ACC112 (cell line): ENCODE results near the gene TBL1XR1.

Experiments
- H2AFZ ChIP-seq: fragments of 200-600 bp; sonication (generic); one replicate; pipeline ENCODE4 v1.6.0; 2017; ENCODE audit warnings: antibody characterized with exemption, low read length; ENCODE audit not compliant: unreplicated experiment
- H3K27ac ChIP-seq: fragments of 200-600 bp; sonication (generic); 2 replicates; pipeline ENCODE4 v1.5.1; 2014; ENCODE audit warnings: low read depth, mild to moderate bottlenecking, antibody characterized with exemption, low read length, moderate library complexity
- H3K27me3 ChIP-seq: fragments of 200-600 bp; sonication (generic); 2 replicates; pipeline ENCODE4 v1.6.1; 2014; ENCODE audit warnings: mild to moderate bottlenecking, antibody characterized with exemption, low read length, moderate library complexity, mixed read lengths; ENCODE audit not compliant: insufficient read depth
- H3K36me3 ChIP-seq: fragments of 200-600 bp; sonication (generic); 2 replicates; pipeline ENCODE4 v1.6.1; 2016; ENCODE audit warnings: mild to moderate bottlenecking, antibody characterized with exemption, low read length, moderate library complexity, mixed read lengths; ENCODE audit not compliant: insufficient read depth
- H3K4me1 ChIP-seq: fragments of 200-600 bp; sonication (generic); one replicate; pipeline ENCODE4 v1.6.1; 2016; ENCODE audit warnings: low read length, mixed read lengths; ENCODE audit not compliant: insufficient read depth, unreplicated experiment, control insufficient read depth
- H3K4me3 ChIP-seq: fragments of 200-600 bp; sonication (generic); 2 replicates; pipeline ENCODE4 v1.5.1; 2014; ENCODE audit warnings: mild to moderate bottlenecking, low read depth, low read length
- H3K79me2 ChIP-seq: fragments of 200-600 bp; sonication (generic); one replicate; pipeline ENCODE4 v1.6.0; 2016; ENCODE audit warnings: low read length; ENCODE audit not compliant: control insufficient read depth, unreplicated experiment, insufficient read depth

TBL1XR1 gene

DNA sequence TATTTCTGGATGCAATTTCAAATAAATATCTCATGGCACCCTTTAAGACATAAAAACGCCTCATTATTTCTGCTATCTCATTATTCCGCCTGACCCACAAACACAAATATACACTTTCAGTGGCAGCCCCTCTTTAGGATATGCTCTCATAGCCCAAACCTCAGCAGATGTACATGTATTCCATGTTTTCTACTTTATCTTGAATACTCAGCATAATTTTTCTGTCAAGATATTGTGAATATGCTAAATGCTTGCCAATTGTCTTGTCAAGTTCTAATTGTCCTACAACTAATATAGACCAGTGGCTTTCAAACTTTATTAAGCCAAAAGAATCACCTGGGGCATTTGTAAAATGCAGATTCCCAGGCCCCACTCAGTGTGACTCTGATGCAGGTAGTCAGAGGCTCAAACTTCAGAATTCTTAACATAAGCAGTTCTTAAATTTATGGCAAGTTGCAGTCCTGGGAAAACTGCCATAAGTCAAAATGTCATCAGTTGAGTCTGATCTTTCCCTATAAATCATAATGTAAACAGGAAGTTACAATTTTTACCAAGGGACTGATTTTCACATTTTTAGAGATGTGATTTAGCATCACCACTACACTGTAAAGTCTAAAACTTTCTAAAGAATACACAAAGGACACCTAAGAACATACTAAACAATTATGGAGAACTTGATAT is 135.1 kb downstream of the TBL1XR1 start:
- H3K36me3 ChIP-seq, result peaks cover 17% of the 10 kb centered on the region
- peaks cover 63% of the 10 kb centered on the region for H3K79me2 ChIP-seq
- H2AFZ ChIP-seq, result no peak overlapping the region
- H3K27ac ChIP-seq, result no peak overlapping the region
- H3K4me3 ChIP-seq, result no peak overlapping the region
- no peaks in the 10 kb centered on the region for H3K27me3 ChIP-seq
- H3K4me1 ChIP-seq, result peaks cover 23% of the 10 kb centered on the region

DNA sequence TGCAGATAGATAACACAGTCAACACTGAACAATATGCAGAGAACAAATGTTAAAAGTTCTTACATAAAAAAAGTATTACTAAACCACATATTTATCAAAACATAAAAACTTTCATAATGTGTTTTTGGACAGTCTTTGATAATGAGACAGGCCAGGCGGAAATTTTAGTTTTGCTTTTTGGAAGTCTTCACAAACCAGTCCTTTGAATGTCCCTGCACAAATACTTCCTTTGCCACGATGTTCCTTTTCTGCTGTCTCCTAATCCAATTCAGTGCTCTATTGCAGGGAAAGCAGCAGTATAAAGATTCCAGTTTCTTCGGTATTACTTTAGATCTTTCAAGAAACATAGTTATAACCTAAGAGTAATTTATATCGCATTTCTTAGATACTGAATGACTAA is 135.9 kb downstream of the TBL1XR1 start:
- no peak overlapping the region for H3K27ac ChIP-seq
- no peaks in the 10 kb centered on the region for H3K27me3 ChIP-seq
- H3K79me2 ChIP-seq, result peaks cover 65% of the 10 kb centered on the region
- H3K4me3 ChIP-seq, result no peak overlapping the region
- peaks cover 17% of the 10 kb centered on the region for H3K36me3 ChIP-seq
- H2AFZ ChIP-seq, result no peak overlapping the region
- H3K4me1 ChIP-seq, result peaks cover 23% of the 10 kb centered on the region

DNA sequence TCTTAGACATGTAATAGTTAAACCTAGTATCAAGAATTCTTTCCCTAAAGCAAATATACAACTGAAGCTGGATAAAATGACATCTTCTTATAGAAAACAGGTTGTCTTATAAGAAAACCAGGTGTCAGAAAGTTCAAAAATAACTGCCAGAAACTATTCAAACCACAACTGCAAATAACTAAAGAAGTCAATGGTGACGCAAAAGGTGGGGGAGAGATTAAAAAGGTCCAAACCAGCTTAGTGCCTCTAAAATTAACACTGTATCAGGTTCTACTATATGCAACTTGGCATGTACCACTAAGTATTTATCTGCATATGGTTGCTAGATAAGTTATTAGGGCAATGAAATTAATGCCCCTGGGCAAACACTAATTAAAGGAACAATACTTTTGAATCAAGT is 136.8 kb downstream of the TBL1XR1 start:
- Histone ChIP-seq H3K36me3 (peaks cover 17% of the 10 kb centered on the region), H3K79me2 (peaks cover 64% of the 10 kb centered on the region), H3K4me1 (peaks cover 19% of the 10 kb centered on the region)

DNA sequence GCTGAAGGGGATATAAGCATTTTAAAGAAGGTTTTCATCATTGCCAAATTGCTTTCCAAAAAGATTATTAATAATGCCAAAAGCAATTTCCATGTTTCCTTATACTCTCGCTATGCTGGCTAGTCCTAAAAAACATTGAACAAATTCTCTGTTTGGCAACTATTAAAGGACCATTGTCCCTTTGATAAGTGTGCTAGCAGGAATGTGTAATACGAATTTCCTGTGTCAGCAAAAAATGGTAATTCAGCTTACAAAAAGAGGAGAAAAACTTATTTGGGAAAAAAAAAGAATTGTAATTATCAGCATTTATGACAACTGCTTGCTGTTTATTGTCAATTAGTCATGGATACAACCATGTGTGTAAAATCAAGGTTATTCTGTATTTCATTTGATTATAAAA is 138.6 kb downstream of the TBL1XR1 start:
- H2AFZ ChIP-seq, result no peak overlapping the region
- H3K4me3 ChIP-seq, result no peak overlapping the region
- H3K36me3 ChIP-seq, result peaks cover 17% of the 10 kb centered on the region
- peaks cover 58% of the 10 kb centered on the region for H3K79me2 ChIP-seq
- H3K27me3 ChIP-seq, result no peaks in the 10 kb centered on the region
- H3K4me1 ChIP-seq, result peaks cover 19% of the 10 kb centered on the region
- no peak overlapping the region for H3K27ac ChIP-seq

More for the DNA sequence above, 136.8 kb downstream of the TBL1XR1 start:
- Histone ChIP-seq H3K27me3 (no peaks in the 10 kb centered on the region), H3K4me3 (no peak overlapping the region), H2AFZ (no peak overlapping the region), H3K27ac (no peak overlapping the region)

DNA sequence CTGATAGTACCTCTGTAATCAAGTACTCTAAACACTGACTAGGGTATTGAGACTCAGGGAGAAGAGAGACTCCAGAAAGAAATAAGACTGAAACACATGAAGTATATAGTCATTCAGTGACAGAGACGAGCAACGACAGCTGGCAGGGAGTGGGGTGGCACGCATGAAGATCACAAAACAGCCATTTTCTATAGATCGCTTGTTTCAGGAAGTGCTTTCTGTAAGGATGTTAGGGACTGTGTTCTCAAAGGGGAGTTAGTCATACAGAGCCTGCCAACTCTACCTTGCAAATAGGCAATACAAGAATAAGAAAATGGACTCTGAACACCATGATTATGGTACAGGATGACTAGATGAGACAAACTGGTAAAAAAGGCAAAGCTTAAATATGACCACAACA is 139.5 kb downstream of the TBL1XR1 start:
- Histone ChIP-seq H3K4me3 (no peak overlapping the region), H3K36me3 (peaks cover 21% of the 10 kb centered on the region), H3K27me3 (no peaks in the 10 kb centered on the region), H2AFZ (no peak overlapping the region), H3K79me2 (peaks cover 55% of the 10 kb centered on the region), H3K4me1 (peaks cover 17% of the 10 kb centered on the region), H3K27ac (no peak overlapping the region)

DNA sequence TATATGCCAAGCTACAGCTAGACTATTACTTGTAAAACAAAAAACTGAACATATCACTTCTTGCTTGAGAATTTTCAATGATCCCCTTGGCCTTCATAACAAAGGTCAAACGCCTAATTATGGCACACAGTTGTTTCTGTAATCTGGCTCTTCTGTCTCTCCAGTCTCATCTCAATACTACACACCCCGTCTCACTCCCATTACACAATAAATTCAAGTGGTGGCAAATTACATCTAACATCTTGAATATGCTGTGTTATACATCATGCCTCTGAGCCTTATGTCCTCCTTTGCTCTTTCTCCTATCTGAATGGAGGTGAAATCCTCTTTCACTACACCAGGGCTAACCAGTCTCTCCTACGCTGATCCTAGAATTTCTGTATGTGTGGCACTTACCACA is 140.4 kb downstream of the TBL1XR1 start:
- Histone ChIP-seq H3K79me2 (peaks cover 50% of the 10 kb centered on the region), H3K36me3 (peaks cover 17% of the 10 kb centered on the region), H3K27me3 (no peaks in the 10 kb centered on the region), H3K4me3 (no peak overlapping the region), H3K27ac (no peak overlapping the region), H2AFZ (no peak overlapping the region), H3K4me1 (peaks cover 12% of the 10 kb centered on the region)

DNA sequence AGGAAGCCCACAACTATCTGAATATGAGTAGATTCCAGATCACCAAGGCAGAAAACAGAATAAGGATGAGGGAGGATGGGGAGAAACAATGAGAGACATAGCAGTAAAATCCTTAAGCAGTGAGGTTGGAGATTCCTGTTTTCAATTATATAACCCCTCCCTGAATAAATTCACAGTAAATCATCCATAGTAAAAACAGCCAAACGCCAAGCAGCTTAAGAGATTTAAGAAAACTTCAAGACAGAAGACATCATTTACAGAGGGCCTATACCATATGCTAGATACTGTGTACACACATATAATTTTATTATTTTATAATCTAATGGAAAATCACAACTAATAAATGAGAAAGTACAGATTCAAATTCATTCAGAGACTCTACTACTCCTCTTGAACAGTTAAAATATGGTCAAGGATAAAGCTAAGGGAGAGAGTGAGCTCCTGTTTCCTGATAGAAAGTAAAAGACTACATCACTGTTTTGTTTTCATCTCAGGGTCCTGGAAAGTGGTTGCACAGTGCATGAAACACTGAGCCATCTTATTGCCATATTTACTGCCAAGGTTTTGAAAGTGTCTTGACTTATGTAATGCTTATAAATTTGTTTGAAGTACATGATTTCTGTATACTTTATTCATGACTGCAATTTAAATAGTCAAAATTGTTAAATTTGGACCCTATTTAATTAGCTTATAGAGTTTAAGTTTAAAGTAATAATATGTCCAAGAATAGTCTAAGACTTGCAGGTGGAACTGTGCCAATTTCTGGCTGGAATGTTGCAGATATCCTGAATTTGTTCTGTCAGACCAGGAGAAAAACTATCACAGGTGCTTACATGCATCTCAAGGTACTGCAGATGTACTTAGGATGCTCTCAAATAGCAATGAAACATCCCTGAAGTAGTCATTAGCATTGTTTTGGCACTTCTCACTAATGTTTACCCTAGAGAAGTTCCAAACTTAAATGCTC is 141.4 kb downstream of the TBL1XR1 start:
- Histone ChIP-seq H3K79me2 (peaks cover 42% of the 10 kb centered on the region), H3K4me1 (peaks cover 12% of the 10 kb centered on the region), H2AFZ (no peak overlapping the region), H3K27ac (no peak overlapping the region), H3K4me3 (no peak overlapping the region), H3K36me3 (peaks cover 16% of the 10 kb centered on the region; the same call in 1 of the 2 replicates), H3K27me3 (no peaks in the 10 kb centered on the region)

DNA sequence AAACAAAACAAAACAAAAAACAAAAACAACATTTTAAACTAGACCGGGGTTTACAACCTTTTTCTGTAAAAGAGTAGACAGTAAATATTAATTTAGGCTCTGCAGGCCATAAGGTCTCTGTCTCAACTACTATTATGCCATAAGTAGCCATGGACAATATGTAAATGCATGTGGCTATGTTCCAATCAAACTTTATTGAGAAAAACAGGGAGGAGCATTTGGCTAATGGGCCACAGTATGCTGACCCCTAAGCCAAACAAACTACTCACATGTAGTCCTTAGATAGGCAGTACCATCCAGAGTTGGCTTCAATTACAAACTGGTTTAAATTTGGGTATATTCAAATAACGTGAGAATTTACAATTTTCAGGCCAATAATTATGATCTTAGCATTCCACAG is 144.2 kb downstream of the TBL1XR1 start:
- H3K4me3 ChIP-seq, result no peak overlapping the region
- peaks cover 26% of the 10 kb centered on the region for H3K36me3 ChIP-seq
- peaks cover 12% of the 10 kb centered on the region for H3K4me1 ChIP-seq
- H3K27ac ChIP-seq, result no peak overlapping the region
- H3K79me2 ChIP-seq, result peaks cover 35% of the 10 kb centered on the region
- H2AFZ ChIP-seq, result no peak overlapping the region
- H3K27me3 ChIP-seq, result no peaks in the 10 kb centered on the region

DNA sequence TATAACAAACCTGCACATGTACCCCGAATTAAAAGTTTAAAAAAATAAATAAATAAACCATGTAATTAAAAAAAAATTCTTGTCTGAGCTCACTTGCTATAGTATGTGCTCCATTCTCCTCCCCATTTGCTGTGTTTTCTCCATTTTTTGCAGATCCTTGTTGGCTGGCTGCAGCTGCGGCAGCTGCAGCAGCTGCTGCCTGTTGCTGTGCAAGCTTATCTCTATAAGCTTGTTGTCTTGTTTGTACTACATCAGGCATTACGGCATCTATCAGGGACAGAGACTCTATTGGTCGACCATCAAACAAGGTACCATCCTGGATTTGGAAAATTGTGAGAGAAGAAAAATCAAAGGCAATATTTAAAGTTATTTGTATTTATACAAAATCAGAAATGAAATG is 145.9 kb downstream of the TBL1XR1 start:
- H3K27me3 ChIP-seq, result no peaks in the 10 kb centered on the region
- H3K4me3 ChIP-seq, result no peak overlapping the region
- H3K79me2 ChIP-seq, result peaks cover 20% of the 10 kb centered on the region
- no peak overlapping the region for H2AFZ ChIP-seq
- H3K4me1 ChIP-seq, result peaks cover 6% of the 10 kb centered on the region
- peaks cover 42% of the 10 kb centered on the region for H3K36me3 ChIP-seq
- no peak overlapping the region for H3K27ac ChIP-seq

DNA sequence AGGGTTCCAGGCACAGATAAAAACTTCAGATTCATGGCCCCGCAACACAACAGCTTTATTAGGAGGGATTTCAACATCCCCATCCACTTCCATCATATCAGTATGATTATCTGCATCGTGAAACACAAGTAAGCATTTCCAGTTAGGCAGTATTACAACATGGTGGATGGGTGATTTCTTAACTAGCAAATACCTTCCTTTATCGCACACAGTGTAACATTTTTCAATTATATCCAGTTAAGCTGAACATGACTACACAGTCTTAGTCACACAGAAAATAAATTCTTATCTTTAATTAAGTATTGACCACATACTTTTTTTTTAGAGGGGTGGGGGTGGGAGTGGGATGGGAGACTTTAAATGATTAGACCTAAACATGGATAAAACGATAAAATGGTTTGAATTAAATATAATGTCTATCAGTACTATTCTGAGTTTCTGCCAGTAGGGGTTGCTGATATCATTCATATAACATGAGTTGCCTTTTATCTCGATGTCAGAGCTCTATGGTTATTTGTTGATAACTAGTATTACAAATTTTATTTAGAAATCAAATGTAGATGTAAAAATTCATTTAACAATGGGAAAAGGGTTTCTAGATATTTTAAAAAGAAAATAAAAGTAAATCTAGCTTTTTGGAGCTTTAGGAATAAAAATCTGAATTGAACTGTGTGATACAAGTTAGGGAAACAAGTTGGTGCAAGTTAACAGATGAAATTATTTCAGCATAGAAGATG is 146.6 kb downstream of the TBL1XR1 start:
- Histone ChIP-seq H3K36me3 (peaks cover 50% of the 10 kb centered on the region), H2AFZ (no peak overlapping the region), H3K79me2 (peaks cover 14% of the 10 kb centered on the region), H3K4me3 (no peak overlapping the region), H3K27me3 (no peaks in the 10 kb centered on the region), H3K27ac (peak overlapping the region; percentile 27), H3K4me1 (peaks cover 6% of the 10 kb centered on the region)
